GM19240 (cell line): Measurements from ENCODE around the gene C2CD2L.
"Not testable (repeated sequence)": the region's sequence is repeated elsewhere in the genome, so short reads cannot be mapped to it uniquely, and the experiment has no call there.

Experiments used
- DNase-seq: peaks from one replicate; pipeline ENCODE4 v3.0.0; 2011; ENCODE audit warnings: low spot score; ENCODE audit not compliant: insufficient read length

Gene C2CD2L

DNA sequence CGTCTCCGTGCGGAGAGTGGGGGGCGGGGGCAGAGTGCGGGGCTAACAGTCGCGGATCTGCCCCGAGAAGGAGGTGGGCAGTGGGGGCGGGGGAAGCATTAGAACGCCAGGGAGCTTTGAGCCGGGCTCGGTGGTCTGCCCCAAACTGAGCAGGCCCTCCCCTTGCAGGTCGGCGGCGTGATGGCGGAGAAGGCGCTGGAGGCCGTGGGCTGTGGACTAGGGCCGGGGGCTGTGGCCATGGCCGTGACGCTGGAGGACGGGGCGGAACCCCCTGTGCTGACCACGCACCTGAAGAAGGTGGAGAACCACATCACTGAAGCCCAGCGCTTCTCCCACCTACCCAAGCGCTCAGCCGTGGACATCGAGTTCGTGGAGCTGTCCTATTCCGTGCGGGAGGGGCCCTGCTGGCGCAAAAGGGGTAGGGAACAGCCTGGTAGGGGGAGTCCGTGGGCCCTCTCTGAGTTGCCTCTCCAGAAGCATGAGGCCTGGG is 42.7 kb downstream of the C2CD2L start:
- DNase-seq = no peak

DNA sequence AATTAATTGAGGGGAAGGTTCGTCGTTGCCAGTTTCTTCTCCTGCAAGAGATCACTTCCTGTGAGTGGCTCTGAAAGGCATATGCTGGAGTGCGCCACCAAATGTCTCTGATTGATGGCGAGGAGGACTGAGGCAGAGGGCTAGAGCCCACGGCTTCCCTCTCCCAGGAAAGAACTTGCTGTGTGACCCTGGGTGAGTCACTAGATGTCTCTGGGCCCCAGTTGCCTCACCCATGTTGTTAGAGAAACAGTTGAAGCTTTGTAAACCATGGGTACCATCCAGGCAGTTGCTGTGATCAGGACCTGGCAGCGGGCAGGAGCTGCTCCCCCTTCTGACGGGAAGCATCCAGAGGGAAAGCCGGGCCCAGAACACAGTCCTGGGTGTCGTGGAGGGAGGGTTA is 44.9 kb downstream of the C2CD2L start:
- DNase-seq = no peak

DNA sequence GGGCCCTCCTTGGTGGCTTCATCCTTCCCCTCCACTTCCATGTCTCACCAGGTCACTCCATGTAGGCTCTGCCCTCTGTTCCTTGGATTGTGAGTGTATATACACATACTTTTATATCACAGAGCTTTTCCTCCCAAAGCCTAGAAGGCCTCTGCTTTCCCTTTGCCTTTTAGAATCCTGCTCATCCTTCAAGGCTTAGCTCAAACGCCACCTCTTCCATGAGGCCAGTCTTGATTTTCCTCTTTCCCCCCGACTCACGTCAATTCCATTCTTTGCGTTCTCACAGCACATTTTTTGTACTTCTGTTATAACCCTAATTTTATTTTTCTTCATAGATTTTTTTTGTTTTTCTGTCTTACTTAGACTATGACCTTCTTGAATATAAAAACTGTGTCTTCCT is 45.5 kb downstream of the C2CD2L start:
- DNase-seq = no peak

DNA sequence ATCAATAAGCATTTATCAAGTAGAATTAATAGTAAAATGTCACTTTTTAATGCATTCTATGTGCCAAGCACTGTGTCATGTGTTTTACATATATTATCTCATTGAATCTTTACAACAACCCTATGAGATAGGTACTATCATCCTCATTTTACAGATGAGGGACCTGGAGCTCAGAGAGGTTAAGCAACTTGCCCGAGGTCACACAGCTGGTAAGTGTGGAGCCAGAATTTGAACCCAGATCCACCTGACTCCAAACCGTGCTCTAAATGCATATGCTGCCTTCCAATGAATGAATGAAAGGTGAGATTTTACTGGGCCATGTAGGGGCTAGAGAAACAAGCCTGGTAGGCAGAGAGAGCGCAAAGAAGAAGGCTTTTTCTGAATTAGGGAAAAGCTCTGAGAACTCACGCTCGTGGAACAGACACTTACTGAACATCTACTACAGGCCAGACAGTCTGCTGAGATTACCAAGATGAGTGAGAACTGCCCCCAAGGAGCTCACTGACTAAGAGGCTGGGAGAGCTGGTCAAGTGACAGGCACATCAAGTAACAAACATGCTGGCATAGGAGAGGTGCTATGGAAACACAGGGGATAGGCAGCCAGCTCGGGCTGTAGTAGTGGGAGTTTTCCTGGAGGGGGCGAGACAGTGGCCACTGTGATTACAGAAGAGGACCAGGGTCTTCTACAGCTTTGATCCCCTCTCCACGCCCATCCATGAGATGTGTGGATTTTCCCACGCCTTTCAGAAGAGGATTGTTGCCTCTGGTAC is 46.1 kb downstream of the C2CD2L start:
- DNase-seq = no peak

DNA sequence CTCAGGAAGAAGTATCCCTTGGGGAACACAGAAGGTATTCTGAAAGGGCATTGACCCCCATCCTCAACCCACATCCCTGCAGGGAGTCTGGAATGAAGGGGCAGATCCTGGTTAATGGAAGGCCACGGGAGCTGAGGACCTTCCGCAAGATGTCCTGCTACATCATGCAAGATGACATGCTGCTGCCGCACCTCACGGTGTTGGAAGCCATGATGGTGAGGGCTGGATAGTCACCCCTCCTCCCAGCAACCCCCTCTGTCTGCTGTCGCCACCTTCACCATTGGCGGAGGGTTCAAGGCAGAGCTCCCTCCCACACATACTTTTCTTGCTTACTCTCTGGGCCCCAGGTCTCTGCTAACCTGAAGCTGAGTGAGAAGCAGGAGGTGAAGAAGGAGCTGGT is 47.0 kb downstream of the C2CD2L start:
- DNase-seq = no peak

DNA sequence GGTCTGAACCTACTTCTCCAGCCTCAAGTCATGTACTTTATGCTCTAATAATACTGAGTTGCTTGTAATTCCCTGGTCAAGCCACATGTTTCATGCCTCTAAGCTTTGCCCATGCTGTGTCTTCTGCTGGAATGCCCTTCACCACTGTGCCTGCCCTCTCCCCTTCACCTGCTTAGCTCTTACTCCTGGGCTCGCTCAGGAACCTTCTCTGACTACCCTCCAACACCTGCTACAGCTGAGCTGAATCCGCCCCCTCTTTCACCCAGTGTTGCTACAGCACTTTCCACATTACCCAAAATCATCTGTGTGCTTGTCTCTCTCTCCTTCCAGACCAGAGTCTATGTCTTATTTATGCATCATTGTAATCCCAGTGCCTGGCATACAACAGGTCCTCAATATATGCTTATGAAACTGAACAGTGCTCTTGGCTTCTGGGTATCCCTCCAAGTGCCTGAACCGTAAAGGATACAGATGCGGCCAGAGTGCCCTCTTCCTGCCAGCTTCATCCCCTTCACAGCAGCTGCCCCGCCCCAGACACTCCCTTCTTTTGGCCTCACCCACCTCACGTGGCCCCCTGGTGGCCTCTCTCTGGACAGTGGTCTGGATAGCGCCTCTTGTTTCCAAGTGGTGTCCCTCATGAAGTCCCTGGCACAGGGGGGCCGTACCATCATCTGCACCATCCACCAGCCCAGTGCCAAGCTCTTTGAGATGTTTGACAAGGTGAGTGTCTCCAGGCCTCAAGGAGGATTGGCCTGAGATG is 48.8 kb downstream of the C2CD2L start:
- DNase-seq = no peak

DNA sequence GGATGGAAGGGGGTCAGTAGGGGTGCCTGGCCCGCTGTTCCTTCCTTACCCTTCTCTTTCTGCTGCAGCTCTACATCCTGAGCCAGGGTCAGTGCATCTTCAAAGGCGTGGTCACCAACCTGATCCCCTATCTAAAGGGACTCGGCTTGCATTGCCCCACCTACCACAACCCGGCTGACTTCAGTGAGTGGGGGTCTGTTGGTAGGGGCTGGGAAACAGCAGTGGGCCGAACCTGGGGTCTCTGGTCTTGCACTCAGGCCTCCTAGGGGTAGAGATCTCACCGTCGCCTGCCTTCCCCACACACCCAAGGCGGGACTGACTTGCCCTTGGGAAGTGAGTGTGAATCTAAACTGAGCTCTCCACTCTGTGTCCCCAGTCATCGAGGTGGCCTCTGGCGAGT is 49.4 kb downstream of the C2CD2L start:
- no peak for DNase-seq

DNA sequence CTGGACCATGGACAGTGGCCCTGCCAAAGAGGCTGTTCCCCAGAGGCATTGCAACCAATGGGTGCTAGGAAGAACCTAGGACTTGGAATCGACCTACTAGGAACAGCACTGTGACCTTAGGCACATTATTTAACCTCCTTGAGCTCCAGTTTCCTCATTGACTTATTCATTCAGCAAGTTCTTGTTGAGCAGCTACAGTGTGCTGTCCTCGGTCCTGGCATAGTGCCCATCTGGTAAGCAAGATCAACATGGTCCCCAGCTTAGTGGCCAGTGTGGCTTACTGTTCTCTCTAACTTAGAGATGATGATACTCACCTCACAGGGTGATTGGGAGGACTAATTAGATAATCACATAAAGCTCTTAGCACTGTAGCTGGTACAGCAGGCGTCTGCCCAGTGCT is 49.9 kb downstream of the C2CD2L start:
- DNase-seq = no peak

DNA sequence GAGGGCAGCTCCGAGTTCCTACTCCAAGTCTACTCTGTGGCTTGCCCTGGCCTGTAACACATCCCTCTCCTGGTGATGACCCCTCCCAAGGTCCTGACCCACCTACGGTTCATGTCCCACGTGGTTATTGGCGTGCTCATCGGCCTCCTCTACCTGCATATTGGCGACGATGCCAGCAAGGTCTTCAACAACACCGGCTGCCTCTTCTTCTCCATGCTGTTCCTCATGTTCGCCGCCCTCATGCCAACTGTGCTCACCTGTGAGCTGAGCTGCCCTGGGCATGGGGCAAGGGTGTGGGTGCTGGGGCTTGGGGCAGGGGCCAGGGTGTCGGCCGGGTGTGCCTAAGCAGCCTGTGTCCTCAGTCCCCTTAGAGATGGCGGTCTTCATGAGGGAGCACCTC is 51.3 kb downstream of the C2CD2L start:
- no peak for DNase-seq

DNA sequence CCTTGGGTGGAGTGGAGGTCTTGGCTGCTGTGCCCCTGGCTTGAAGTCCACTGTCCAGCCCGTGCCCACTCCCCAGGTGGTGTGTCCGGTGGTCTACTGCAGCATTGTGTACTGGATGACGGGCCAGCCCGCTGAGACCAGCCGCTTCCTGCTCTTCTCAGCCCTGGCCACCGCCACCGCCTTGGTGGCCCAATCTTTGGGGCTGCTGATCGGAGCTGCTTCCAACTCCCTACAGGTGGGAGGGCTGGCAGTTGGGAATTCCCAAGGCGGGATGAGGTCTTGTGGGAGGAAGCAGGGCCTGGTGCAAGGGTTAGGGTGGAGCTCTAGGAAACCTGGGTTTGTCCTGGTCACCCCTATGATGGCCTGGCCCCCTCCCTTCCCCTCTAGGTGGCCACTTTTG is 53.0 kb downstream of the C2CD2L start:
- no peak for DNase-seq

DNA sequence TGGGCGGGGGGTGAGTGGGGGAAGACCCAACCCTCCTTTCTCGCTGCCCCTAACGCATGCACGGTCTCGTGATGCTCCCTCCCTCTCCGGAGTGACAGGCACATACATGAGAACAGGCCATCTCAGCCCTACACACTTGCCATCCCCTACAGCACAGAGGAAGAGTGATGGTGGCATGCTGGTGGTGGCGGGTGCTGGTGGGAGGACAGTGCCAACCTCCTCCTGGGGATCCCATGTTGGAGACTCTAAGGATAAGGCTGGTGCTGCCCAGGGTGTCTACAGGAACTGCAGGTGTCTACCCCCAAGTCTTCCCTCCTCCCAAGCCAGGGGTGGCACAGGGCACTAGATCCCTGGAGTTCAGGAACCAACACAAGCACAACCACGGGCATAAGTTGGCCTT is 54.7 kb downstream of the C2CD2L start:
- DNase-seq = no peak

DNA sequence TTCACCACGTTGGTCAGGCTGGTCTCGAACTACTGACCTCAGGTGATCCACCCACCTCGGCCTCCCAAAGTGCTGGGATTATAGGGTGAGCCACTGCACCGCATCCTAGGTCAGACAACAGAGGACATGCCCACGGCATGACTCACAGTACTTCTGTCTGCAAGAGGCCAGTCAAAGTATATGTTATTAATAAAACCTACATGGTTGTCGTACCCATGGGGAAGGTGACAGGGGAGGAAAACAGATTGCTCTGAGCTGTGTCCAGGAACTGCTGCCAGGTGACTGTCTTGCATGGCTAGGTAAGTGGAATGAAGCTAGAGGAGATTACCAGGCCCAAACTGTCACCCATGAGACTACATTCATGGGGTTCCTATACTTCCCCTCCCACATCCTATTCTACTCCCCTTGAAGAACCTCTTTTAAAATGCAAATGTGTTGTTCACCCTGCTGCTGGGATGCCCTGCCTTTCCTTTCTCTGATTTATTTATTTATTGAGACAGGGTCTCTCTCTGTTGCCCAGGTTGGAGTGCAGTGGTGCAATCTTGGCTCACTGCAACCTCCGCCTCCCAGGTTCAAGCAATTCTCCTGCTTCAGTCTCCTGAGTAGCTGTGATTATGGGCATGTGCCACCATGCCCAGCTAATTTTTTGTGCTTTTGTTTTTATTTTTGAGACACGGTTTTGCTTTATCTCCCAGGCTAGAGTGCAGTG is 59.4 kb downstream of the C2CD2L start:
- no peak for DNase-seq

DNA sequence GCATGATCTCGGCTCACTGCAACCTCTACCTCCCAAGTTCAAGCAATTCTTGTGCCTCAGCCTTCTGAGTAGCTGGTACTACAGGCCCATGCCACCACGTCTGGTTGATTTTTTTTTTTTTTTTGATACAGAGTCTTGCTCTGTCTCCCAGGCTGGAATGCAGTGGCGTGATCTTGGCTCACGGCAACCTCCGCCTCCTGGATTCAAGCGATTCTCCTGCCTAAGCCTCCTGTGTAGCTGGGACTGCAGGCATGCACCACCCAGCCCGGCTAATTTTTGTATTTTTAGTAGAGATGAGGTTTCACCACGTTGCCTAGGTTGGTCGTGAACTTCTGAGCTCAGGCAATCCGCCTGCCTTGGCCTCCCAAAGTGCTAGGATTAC is 59.9 kb downstream of the C2CD2L start:
- DNase-seq = not testable (repeated sequence)

DNA sequence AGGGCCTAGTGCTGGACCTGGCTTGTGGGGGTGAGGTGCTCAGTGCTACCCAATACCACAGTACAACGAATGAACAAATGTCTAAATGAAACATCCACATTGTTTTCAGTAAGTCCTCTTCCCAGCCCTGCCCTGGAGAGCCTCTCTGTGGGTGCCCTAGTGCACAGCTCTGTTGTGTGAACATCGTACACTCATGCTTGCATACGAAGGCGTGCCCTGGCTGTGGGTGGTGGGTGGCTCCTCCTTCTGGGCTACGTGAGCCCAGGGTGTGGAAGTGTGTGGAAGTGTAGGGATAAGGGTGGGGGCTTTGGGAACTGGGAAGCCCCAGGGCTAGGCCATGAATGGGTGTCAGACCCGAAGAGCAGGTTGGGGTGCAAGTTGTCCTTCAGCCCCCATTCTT is 60.8 kb downstream of the C2CD2L start:
- no peak for DNase-seq
